ENCODE data around the gene ZFAND2A.

Gene ZFAND2A

DNA sequence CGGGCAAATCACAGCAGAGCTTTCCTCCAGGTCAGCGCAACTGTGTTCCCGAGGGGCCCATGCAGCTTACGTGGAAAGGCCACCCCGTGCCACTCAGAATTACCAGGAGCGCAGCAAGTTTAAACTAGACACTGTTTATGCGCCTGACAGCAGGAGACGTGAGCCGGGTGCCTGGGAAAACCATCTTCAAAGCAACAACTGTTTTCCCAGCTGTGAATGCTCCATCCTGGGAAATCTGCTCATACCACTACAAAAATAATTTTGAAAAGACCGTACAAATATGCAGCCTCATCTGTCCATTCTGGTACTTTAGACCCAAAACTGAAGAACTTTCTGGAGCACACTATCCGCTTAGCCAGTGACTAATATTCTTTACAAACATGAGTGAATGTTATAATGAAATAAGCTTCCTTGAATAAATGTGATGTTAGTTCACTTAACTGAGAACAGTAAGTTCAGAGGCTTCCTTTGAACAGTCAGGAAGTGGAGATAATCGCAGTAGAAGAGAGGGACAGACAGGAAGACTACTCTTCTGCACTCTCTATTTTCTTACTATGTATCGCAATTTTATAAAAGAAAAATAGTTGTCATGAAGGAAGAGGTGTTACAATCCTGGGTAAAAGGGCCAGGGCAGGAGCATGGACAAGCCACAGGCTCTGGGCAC is 55.3 kb downstream of the ZFAND2A start:
- DNase-seq: no peak

DNA sequence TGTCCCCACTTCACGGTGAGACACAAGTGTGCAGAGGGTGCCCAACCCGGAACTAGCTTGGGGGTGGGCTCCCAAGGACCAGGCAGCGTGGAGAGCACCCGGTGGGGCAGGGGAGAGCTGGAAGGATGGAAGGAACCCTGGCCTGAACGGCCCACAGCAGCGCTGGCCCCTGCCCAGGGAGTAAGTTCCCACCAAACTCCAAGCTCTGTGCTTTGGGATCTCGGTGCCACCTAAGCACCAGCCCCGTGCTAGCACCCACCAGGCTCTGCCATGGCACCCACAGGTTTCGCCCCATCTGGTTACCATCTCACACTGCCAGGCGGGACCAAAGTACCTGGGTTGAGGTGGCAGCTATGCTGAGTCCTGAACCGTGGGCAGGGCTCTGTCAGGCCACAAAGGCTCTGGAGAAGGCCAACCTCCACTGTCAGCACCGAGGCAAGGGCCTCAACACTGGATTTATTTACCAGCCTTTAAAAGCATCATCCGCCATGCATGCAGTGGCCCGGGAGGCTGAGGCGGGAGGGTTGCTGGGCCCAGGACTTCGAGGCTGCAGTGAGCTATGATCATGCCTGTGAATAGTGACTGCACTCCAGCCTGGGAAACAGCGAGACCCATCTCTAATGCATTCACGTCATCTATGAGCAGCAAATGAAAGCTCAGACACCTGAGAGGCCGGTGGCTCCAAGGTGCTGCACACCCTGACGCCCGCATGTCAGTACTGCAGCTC is 56.0 kb downstream of the ZFAND2A start:
- no peak for DNase-seq

GRCh38 chr7:1103009-1103788 is 56.8 kb downstream of the ZFAND2A start:
- DNase-seq: no peak

All from activated CD4-positive, alpha-beta T cell treated with anti-CD3 and anti-CD28 coated beads, Interleukin-2, amount 50 U/mL, for 1 hour (primary cell).